ENCODE measurements around the gene SP3.
A peak's percentile ranks its signal among the peaks of the same experiment; 100 is the strongest.

The SP3 gene

DNA sequence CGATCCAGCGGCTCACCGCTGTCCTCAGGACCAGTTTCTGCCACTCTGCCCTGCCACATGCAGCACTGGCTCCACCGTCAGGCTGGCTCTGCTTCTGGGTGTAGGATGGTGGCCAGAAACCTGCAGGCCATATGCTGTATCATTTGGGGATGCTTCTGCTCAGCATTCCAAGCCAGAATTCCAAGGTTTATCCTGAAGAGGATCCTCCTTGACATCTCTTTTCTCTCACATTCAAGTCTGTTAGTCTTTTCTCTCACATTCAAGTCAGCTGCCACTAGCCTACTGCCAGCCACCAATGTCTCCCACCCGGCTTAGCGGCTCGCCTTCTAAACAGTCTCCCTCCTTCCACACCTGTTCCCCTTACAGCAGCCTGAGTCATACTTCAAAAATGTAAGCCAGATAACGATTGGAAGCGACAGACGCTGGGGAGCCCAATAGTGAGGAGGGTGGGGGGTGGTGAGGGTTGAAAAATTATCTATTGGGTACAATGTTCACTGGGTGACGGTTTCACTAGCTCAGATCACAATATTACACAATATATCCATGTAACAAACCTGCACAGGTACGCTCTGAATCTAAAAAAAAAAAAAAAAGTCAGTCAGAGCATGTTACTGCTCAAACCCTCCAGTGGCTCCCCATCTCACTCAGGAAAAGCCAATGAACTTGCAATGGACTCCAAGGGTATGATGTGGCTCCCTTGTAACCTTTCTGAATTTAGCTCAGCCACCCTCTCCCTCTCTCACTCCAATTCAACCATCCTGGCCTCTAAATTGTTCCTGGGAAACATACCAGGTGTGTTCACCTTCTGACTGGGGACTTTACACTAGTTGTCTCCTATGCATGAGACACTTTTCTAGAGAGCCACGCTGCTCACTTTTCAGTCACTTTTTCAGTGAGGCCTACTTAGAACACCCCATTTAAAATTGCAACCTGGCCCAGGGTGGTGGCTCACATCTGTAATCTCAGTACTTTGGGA lies 38.8 kb upstream of the SP3 start:
- H3K4me3 ChIP-seq (replicated peaks; ENCODE audit: low read depth, low read length): no peak overlapping the region
- DNase-seq (ENCODE audit: extremely low read depth, low read depth): no peak
- TF ChIP-seq, protein P1, sequence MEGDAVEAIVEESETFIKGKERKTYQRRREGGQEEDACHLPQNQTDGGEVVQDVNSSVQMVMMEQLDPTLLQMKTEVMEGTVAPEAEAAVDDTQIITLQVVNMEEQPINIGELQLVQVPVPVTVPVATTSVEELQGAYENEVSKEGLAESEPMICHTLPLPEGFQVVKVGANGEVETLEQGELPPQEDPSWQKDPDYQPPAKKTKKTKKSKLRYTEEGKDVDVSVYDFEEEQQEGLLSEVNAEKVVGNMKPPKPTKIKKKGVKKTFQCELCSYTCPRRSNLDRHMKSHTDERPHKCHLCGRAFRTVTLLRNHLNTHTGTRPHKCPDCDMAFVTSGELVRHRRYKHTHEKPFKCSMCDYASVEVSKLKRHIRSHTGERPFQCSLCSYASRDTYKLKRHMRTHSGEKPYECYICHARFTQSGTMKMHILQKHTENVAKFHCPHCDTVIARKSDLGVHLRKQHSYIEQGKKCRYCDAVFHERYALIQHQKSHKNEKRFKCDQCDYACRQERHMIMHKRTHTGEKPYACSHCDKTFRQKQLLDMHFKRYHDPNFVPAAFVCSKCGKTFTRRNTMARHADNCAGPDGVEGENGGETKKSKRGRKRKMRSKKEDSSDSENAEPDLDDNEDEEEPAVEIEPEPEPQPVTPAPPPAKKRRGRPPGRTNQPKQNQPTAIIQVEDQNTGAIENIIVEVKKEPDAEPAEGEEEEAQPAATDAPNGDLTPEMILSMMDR (IDR thresholded peaks at IDR 0.05; ENCODE audit: low read depth, low read length, missing control alignments): peak; percentile 29

DNA sequence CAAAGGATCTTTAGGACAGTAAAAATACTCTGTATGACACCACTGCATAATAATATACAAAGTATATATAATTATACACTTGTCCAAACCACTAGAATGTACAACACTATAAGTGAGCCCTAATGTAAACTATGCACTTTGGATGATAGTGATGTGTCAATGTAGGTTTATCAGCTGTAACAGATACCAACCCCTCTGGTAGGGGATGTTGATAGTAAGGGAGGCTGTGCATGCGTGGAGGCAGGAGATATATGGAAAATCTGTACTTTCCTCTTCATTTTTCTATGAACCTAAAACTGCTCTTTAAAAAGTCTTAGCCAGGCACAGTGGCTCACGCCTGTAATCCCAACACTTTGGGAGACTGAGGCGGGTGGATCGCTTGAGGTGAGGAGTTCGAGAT lies 37.5 kb upstream of the SP3 start:
- no peak for DNase-seq (ENCODE audit: extremely low read depth, low read depth)
- TF ChIP-seq, protein P1 (IDR thresholded peaks at IDR 0.05; ENCODE audit: low read depth, low read length, missing control alignments): no peak
- H3K4me3 ChIP-seq (replicated peaks; ENCODE audit: low read depth, low read length): no peak overlapping the region

DNA sequence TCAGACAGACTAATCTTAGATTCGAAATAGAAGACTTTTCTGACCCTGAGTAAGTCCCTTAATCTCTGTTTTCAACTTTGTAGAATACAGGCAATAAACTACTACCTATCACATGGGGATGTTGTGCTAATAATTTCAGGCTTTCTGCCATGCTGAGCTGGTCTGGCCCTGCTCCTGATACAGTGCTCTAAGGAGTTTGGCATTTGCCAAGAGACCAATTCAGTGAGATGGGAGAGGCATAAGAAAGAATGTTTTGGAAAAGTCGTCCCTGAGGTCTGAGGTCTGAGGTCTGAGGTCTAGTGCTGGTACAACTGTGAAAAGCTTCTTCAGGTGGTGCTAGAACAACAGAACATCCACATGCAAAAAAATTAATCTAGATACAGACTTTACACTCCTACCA lies 35.9 kb upstream of the SP3 start:
- H3K4me3 ChIP-seq (replicated peaks; ENCODE audit: low read depth, low read length): no peak overlapping the region
- no peak for DNase-seq (ENCODE audit: extremely low read depth, low read depth)
- TF ChIP-seq, protein P1 (IDR thresholded peaks at IDR 0.05; ENCODE audit: low read depth, low read length, missing control alignments): no peak

DNA sequence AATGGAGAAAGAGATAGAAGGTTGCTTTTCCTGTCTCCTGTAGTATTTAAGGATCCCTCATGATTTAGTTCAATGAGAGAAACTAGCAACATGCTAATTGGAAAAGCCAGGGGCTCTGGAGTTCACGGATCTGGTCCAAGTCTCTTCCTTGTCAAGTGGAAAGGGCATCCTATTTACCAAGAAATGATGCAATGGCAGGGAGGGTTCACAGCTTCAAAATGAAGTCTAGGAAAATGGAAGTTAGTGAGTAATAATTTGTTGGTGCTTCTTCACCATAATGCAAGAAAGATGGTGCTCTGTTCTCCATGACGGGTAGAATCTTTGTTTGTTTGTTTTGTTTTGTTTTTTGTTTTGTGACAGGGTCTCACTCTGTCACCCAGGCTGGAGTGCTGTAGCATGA lies 34.6 kb upstream of the SP3 start:
- no peak for DNase-seq (ENCODE audit: extremely low read depth, low read depth)
- TF ChIP-seq, protein P1 (IDR thresholded peaks at IDR 0.05; ENCODE audit: low read depth, low read length, missing control alignments): no peak
- no peak overlapping the region for H3K4me3 ChIP-seq (replicated peaks; ENCODE audit: low read depth, low read length)

DNA sequence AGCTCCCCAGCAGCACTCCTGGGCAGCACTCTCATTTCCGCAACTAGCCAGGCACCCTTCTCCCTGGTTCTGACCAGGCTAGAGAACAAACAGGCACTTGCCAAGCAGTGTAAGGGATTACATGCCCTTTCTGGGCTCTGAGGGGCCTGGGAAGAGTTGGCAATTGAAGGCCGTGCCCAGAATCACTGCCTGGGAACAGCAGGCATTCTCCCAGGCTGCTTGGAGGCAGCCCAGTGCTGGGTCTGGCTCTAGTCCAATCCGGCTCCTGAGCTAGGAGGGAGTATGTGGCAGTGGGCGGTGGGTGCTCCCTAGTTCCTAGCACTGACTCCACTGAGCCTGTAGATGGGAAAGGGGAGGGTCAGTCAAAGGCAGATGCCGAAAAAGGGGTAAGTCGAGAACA lies 34.1 kb upstream of the SP3 start:
- H3K4me3 ChIP-seq (replicated peaks; ENCODE audit: low read depth, low read length): no peak overlapping the region
- no peak for DNase-seq (ENCODE audit: extremely low read depth, low read depth)

DNA sequence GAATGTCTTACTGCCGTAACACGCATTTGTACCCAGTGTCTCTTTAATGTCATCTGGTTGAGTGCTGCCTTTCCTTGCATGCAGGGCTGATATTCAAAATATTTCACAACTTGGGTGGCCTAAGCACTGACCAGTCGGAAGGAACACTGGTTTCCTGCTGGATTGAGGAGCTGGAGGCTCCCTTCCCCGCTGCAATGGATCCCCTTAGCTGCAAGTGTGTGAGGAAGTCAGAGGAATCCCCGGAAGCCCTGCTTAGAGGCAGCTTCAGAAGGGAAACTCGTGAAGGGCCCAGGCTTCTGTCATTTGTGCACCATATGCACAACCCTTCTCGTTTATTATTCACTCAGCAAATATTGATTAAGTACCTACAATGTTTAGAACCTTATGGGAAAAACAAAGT lies 33.2 kb upstream of the SP3 start:
- no peak for DNase-seq (ENCODE audit: extremely low read depth, low read depth)

More for the DNA sequence above, 34.1 kb upstream of the SP3 start:
- TF ChIP-seq, protein P1 (IDR thresholded peaks at IDR 0.05; ENCODE audit: low read depth, low read length, missing control alignments): no peak

More for the DNA sequence above, 33.2 kb upstream of the SP3 start:
- no peak overlapping the region for H3K4me3 ChIP-seq (replicated peaks; ENCODE audit: low read depth, low read length)
- TF ChIP-seq, protein P1 (IDR thresholded peaks at IDR 0.05; ENCODE audit: low read depth, low read length, missing control alignments): no peak

All from HFF-Myc (cell line).